GM19023 (cell line): ENCODE results near the gene SERPINF2.
A peak's percentile ranks its signal among the peaks of the same experiment; 100 is the strongest.
"Not testable (repeated sequence)": the region's sequence is repeated elsewhere in the genome, so short reads cannot be mapped to it uniquely, and the experiment has no call there.

Source experiments
- ATAC-seq: cut with Tn5 transposase; IDR thresholded peaks from one replicate; pipeline ENCODE4 v1.9.1; 2021; ENCODE audit warnings: mild to moderate bottlenecking, moderate library complexity; ENCODE audit not compliant: unreplicated experiment

The SERPINF2 gene

GRCh38 chr17:1716076-1716911 is 26.4 kb upstream of the SERPINF2 start:
- peak; percentile 77 for ATAC-seq

GRCh38 chr17:1716912-1717695 is 25.6 kb upstream of the SERPINF2 start:
- peak; percentile 41 for ATAC-seq

GRCh38 chr17:1718362-1719165 is 24.1 kb upstream of the SERPINF2 start:
- ATAC-seq, result no peak

GRCh38 chr17:1720856-1721386 is 21.8 kb upstream of the SERPINF2 start:
- no peak for ATAC-seq

GRCh38 chr17:1722022-1722421 is 20.6 kb upstream of the SERPINF2 start:
- ATAC-seq, result not testable (repeated sequence)

- peak; percentile 63 for ATAC-seq
Observed at GRCh38 chr17:1724351-1724868, 18.3 kb upstream of the SERPINF2 start, which contains the start of gene WDR81. TSS of gene WDR81 (plus strand) at chr17:1724704. CDS start at chr17:1724960, 256 bp downstream.

- ATAC-seq, result peak; percentile 32
Observed at GRCh38 chr17:1724869-1725641, 17.6 kb upstream of the SERPINF2 start.

- ATAC-seq, result no peak
Observed at GRCh38 chr17:1725642-1726511, 16.8 kb upstream of the SERPINF2 start.

GRCh38 chr17:1726626-1727257 is 15.9 kb upstream of the SERPINF2 start:
- ATAC-seq, result no peak

- no peak for ATAC-seq
Observed at GRCh38 chr17:1727258-1727789, 15.3 kb upstream of the SERPINF2 start.

GRCh38 chr17:1727876-1728630 is 14.6 kb upstream of the SERPINF2 start:
- no peak for ATAC-seq

GRCh38 chr17:1729966-1730325 is 12.7 kb upstream of the SERPINF2 start:
- no peak for ATAC-seq

GRCh38 chr17:1730326-1731193 is 12.1 kb upstream of the SERPINF2 start:
- ATAC-seq, result no peak

GRCh38 chr17:1731194-1731506 is 11.5 kb upstream of the SERPINF2 start:
- no peak for ATAC-seq

- ATAC-seq, result no peak
Observed at GRCh38 chr17:1732241-1732832, 10.3 kb upstream of the SERPINF2 start.

GRCh38 chr17:1732833-1733321 is 9.8 kb upstream of the SERPINF2 start:
- ATAC-seq, result no peak
